NCI-H82 treated with DMSO at 0.1 percent for 48 hours (cell line): ENCODE data around the gene FAM20B.

ENCODE experiments used
- DNase-seq: peaks from one replicate; lab custom pipeline; 2025; ENCODE audit not compliant: unreplicated experiment; lab: John Stamatoyannopoulos, UW

Gene FAM20B

DNA sequence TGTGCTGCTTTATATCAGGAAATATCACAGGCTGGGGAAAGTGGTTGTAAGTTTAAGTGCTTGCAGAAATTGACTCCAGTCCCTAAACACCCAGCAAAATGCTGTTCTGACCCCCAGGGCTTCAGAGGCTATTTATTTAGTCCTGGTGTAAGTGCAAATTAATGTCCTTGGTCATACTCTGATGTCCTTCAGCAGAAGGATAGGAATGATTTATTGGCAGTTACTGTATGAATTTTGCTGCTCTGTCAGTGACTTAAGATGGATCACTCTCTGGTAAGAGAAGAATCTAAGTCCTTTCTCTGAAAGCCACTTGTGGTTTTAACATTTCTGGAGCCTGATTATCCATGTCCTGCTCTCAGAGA is 21.9 kb downstream of the FAM20B start:
- DNase-seq: no peak

DNA sequence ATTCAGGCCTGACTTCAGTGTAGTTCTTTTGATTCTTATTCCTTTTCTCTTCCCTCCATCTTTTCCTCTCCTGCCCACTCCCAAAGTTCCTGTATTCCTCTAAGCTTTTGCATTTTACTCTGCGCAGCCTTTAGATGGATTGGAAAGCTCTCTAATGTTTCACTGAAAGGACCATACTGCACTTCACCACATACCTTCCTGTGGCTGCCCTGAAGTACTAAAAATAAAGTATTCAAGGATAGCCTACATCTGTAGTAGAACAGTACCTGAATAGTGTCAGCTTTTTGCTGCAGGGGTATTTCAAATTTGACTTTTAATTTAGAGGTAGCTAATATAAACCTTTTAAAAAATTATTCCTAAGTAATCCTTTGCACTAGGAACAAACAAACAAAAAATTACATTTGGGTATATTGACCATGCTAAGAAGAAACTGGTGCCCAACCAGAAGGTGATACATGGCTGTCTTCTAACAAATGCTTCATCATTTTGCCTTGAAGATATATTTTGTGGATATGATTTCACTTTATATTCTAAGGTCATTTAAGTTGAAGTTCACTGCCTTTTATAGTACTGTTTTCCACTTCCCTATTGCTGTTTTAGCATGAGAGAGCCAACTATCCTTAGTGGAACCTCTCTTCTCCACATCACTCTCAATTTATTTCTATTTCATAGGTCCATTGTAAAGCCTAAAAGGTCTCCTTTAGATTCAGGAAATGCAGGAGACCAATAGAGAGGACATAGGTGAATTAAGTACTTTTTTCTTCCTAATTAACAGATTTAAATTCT is 22.8 kb downstream of the FAM20B start:
- no peak for DNase-seq

DNA sequence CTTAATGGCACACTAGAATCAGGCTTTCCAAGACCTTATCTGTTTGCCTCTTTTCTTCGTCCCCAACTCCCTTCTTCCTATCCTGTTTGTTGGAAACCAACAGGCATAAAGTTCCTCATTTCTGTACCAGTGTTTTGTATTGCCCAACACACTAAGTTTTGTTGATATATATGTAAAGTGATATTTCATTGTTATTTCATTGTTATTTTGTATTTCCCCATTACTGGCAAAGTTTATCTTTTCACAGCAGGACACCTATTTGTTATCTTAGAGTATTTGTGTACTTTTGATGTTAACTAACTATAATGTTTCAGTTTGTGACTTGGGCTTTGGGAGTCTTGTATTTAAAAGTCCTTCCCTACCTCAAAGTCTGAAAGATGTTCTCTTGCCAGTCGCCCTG is 27.1 kb downstream of the FAM20B start:
- DNase-seq: no peak

DNA sequence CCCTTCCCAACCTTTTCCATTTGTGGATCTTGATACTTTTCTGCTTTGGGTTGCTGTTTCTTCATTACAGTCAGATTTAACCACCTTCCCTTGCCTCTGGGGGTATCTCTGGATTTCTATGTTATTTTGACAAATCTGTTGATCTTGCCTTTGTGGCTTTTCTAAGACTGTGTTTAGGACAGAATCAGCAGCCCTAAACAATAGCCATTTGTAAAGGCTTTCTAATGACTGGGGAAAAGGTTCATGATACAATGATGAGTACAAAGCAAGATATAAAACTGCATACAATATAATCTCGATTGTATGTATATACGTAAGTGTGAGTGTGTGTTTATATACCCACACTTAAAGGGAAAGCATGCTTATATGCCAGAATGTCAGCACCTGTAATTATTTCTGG is 27.8 kb downstream of the FAM20B start:
- no peak for DNase-seq

DNA sequence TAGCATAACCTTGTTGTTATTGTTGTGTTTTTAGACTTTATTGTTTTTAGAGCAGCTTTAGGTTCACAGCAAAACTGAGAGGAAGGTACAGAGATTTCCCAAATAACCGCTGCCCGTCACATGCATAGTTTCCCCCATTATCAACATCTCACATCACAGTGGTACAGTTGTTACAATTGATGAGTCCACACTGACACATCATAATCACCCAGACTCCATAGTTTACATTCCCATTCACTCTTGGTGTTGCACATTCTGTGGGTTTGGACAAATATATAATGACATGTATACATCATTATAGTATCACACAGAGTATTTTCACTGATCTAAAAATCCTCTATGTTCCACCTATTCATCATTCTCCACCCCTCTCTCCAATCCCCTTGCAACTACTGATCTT is 30.2 kb downstream of the FAM20B start:
- DNase-seq: no peak

DNA sequence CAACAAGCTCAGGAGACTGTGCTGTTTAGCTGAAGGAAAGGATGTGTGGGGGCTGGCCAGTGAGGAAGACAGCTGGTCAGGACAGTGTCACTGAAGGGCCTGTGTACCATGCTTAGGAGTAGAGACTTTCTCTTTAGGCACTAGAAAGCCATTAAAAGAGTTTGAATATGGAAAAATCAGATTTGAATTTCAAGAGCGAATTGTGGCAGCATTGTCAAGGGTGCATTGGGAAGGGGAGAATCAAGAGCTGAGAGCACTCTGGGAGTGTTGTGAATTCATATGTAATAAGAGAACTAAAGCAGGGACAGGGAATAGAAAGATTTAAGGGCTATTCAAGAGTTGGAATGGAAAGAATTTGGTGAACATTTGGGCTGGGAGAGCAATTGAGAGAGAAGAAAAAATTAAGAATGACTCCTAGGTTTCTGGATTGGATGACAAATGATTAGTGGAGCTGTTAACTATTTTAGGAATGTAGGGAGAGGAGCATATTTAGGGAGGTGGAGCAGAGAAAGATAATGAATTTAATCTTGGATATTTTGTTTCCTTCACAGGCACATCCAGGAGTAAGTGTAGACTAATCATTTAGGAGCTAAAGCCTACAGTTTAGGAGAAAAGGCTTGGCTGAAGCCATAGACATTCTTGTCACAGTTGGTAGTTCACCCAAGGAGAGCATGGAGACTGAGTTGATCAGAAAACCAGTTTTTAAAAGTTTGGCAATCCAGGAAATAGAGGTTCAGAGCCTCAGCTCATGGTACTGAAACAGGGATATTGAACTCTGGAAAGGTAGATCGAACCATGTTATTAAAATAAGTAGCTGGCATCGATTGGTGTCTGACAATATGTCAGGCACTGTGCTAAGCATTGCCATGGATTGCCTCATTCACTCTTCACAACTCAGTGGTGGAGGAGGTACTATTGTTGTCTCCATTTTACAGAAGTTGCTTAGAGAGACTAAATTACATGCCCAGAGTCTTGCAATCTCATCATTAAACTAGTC is 33.1 kb downstream of the FAM20B start:
- DNase-seq: no peak

DNA sequence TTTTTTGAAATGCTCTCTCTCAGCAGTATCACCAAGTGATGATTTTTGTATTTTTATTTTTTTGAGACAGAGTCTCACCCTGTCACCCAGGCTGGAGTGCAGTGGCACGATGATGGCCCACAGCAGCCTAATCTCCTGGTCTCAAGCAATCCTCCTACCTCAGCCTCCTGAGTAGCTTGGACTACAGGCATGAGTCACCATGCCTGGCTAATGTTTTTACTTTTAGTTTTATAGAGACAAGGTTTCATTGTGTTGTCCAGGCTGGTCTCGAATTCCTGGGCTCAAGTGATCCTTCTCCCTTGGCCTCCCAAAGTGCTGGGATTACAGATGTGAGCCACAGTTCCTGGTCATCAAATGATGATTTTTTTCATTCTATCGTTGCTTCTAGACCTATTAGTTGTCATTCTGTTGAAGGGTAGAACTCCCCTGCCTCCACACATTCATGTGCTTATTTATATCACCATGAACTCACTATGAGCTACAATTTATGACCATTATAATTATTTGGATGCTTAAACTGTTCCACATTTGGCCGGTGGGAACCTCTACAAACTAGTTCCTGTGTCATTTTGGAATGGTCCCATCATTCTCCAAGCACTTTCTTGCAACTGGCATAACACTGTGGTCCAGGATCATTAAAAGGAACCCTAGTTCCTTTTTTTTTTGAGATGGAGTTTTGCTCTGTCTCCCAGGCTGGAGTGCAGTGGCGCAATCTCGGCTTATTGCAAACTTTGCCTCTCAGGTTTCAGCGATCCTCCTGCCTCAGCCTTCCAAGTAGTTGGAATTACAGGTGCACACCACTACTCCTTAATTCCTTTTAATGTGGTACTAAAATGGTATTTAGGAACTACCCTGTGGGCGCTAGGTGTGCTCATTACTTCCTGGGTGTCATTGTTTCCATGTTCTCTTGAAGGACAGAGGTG is 35.9 kb downstream of the FAM20B start:
- DNase-seq: no peak

DNA sequence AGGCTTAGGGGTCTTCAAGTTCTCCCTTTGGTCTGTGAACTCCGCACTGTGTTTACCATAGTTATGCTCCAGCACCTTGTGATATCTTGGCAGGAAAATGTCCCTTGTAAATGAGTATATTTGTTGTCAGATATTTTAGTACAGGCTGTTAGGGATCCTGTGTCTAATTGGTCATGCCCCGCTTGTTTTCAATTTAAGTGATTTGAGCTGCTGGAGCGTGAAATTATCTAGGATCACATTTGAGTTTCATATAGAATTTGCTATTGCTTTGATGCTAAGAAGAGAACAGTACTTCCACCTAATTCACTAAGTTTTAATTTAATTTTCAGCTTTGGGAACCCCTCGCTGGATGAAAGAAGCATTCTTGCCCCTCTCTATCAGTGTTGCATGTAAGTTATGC is 40.8 kb downstream of the FAM20B start:
- DNase-seq: no peak

DNA sequence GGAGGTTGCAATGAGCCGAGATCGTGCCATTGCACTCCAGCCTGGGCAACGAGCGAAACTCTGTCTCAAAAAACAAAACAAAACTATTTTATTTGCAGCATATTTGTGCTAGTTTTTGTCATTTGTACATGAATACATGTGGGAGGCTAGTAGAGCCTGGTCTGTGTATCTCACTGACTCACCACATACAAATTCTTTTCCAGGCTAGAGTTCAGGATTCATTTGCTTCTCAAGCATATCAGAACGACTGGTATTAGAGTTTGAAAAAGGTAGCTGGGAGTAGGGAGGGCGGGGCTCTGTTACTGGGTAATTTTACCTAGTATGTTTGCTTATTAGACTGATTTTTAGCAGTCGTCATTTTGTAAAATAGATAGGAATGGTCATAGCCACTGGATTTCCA is 51.7 kb downstream of the FAM20B start:
- no peak for DNase-seq

DNA sequence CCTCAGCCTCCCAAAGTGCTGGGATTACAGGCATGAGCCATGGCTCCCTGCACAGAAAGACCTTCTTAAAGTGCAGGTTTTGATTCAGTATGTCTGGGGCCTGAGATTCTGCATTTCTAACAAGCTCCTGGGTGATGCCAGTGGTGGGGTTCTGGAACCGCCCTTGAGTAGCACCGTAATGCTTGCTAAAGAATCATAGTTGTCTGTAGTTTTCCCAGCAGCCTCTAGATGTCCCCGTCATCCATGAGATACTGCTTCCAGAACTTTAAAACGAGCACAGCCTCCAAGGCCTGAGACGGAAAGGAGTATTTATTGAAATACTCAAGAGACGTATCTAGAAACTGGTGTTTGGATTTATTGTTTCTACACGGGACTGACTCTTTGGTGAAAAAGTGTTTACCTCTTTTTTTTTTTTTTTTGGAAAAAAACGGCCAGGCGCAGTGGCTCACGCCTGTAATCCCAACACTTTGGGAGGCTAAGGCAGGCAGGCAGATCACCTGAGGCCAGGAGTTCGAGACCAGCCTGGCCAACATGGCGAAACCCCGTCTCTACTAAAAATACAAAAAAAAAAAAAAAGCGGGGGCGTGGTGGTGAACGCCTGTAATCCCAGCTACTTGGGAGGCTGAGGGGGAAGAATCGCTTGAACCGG is 53.5 kb downstream of the FAM20B start:
- DNase-seq: peak; percentile 66

DNA sequence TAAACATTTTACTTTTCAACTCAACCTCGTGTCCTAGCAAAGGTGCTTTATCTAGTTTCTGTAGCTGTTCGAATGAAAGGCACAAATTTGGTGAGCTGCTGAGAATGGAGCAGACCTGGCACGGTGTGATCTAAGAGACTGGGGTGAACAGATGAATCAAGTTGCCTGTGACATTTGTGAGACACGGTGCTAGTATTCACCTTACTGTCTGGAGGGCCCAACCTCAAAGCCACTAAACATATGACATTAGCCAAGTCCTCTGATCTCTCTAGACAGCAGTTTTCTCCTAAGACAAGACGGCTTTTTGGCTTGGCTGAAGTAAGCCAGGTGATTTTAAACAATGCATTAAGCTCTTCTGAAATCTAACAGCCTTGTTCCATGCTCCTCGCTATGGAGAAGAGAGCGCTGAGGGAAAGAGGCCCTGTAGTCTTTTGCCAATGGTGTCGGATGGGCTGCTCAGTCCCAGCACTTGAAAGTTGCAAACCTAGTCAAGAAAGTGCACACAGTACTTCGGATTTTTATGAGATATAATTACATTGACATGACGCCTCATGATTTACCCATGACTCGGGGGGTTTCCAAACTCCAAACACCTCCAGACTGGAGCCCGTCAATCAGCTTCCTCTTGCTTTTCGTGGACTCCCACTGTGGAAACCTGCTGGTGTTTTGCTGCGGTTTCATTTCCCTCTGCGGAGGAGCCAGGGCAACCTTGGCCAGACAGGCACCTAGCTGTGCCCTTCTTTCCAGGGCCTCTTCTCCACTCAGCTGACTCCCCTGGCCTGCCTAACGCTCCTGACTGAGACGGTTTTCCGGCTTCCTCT is 55.4 kb downstream of the FAM20B start:
- no peak for DNase-seq

DNA sequence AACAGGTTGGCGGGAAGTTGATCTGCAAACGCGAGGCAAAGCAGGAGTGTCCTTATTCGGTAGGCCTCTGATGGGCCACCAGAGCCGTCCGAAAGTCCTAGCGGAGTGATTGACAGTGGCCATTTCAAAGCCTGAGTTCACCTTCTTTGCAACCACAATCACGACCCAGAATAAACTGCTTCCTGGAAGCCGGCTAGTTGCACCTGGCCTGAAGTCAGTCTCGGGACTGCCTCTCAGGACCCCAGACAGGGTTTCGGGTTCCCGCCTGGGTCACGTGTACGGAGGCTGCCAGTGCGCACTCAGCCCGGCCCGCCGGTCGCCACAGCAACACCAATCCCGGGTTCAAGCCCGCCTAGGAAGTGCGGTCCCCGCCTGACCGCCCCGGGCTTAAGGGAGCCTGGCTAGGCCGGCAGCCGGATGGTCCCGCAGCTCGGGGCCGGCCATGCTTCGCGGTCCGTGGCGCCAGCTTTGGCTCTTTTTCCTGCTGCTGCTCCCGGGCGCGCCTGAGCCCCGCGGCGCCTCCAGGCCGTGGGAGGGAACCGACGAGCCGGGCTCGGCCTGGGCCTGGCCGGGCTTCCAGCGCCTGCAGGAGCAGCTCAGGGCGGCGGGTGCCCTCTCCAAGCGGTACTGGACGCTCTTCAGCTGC is 56.1 kb downstream of the FAM20B start, which contains the start of gene TOR3A:
TOR3A (plus strand) TSS at position 384 of the 646 bp plus-strand sequence; CDS start at position 443, 59 bp downstream.
- DNase-seq: peak; percentile 45

DNA sequence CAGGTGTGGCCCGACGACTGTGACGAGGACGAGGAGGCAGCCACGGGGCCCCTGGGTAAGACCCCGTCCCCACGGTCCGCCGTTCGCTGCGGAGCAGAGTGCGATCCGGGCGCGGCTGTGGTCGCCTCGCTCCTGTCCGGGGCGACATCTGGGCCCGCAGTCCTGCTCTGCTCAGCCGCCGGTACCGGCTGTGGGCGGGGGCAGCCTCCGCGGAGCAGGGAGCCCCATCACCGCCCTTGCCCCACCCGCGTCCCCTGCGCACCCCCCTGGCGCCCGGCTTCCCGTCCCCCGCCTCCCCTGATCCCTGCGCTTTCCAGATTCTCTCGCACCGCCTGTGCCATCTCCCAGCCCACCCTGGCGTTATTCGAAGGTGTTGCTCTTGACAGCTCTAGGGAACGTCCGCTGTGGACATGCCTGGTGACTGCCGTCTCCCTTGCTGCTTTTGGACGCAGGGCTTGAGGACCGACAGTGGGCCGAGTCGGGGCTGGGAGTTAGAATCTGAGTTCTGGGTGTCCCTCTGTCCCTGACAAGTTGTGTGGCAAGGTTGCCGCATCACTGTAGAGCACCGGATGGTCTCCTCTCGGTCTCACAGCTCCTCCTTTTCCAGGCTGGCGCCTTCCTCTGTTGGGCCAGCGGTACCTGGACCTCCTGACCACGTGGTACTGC is 56.8 kb downstream of the FAM20B start:
- DNase-seq: no peak

DNA sequence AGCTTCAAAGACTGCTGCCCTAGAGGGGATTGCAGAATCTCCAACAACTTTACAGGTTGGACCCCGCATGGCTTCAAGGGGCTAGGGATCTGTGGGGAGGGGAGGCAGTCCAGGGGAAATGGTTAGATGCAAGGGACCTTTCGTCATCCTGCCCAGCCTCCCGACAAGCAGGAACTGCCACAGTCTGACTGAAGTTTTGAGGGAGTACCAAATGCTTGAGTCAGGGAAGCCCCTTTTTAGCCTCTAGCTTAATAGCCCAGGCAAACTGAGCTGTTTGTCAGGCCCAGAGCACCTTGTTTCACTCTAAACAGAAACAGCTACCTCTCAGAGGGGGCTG is 57.3 kb downstream of the FAM20B start:
- no peak for DNase-seq

DNA sequence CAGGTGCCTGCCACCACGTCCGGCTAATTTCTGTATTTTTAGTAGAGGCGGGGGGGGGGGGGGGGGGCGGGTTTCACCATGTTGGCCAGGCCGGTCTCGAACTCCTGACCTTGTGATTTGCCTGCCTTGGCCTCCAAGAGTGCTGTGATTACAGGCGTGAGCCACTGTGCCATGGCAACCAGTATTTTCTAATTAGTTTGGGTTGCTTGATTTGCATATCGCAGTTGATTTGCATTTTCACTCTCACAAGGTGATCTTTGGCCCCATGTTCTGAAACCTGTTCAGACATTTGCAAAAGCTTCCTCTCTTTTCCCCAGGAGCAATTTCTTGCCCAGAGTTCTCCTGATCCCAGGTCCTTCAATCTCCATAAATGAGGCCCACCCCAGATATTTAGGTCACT is 57.8 kb downstream of the FAM20B start:
- no peak for DNase-seq

DNA sequence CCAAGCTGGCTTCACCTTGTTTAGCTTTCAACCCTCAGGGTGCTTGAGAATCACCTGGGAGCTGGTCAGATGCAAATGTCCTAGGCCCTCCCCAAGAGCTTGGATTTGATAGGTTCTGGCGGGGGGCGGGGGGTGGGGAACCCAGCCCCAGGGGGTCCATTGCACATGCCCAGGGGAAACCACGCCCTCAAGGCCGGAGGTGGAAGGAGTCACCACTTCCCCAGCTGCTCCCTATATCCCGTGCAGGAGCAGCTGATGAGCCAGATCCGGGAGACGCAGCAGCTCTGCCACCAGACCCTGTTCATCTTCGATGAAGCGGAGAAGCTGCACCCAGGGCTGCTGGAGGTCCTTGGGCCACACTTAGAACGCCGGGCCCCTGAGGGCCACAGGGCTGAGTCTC is 62.0 kb downstream of the FAM20B start:
- DNase-seq: no peak

DNA sequence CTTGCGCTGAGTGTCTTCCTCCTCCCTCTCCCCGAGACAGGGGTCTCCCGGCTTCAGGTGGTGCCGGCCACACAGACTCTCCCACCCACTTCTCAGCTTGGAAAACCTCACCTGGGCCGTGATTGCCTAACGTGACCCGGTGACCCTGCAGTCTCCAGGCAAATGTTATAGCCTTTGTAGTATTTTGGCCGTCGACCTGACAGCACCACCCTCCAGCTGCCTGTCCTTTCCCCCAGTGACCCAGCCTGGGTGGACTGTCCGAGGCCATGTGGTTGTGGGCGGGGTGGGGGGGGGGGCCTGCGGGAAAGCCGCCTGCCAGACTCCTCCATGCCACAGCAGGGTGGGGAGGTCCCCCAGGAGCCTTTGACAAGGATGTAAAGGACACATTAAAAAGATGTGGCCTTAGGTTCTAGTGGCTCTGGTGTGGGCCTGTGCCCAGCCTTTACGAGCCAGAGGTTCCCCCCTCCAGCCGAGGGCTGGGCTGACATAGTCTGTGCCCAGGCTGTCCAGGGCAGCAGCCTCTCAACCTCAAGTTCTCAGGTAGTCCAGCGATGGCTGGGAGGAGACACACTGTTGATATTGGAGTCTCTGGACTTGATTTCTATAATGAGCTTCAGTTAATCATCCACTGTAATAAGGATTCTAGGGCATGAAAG is 64.3 kb downstream of the FAM20B start:
- DNase-seq: no peak

DNA sequence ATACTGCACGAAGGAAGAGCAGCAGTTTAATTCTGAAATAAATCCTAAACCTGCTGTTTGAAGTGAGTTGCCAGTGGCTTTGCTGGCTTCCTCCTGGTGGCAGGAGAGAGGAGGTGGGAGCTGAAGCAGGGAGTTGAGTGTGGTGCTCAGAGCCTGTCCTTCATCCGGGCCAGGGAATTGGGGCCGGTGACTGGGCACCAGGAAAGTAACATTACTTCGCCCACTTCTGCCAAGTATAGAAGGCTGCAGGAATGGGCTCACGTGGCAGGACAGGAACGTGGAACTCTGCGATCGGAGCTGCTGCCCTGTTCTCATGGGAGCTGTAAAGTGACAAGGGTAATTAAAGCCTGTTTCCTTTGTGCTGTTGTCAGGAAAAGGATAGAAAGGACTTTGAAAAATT is 64.8 kb downstream of the FAM20B start:
- no peak for DNase-seq
